HEK293 (cell line): Measurements from ENCODE around the gene RPL26.

Experiments used
- CTCF ChIA-PET: fragments of 350-600 bp; formaldehyde crosslinking; extraction: SDS; loops from one replicate; lab custom pipeline; 2021; ENCODE audit warnings: antibody characterized with exemption; lab: Yijun Ruan, JAX
- POLR2A ChIA-PET: fragments of 300-600 bp; formaldehyde crosslinking; extraction: SDS; loops from one replicate; lab custom pipeline; 2020; ENCODE audit warnings: antibody characterized with exemption, inconsistent platforms; lab: Yijun Ruan, JAX
- H3K27ac ChIP-seq: fragments of 200-500 bp; sonication (Bioruptor generic); 2 replicates; pipeline ENCODE4 v1.5.1; 2014; ENCODE audit warnings: low read depth, low read length, control low read depth, inconsistent platforms; ENCODE audit errors: extremely low read depth
- H3K36me3 ChIP-seq, 2 experiments: fragments of 200-500 bp in 1 of 2; sonication (Bioruptor generic) in 1 of 2; 1 replicate in 1 of 2; 2 replicates in 1 of 2; pipeline ENCODE4 v1.5.1; 2014 to 2017; ENCODE audit warnings: inconsistent platforms in 2 of 2, low read length in 2 of 2; ENCODE audit not compliant: control insufficient read depth in 2 of 2, insufficient read depth in 1 of 2
- H3K4me1 ChIP-seq: fragments of 200-500 bp; sonication (Bioruptor generic); 2 replicates; pipeline ENCODE4 v1.5.1; 2014; ENCODE audit warnings: mild to moderate bottlenecking, low read length, inconsistent platforms; ENCODE audit not compliant: control insufficient read depth, insufficient read depth
- H3K4me3 ChIP-seq: 2 replicates; pipeline ENCODE4 v1.5.1; 2011; ENCODE audit warnings: low read depth, mild to moderate bottlenecking, control low read depth, low read length, moderate library complexity
- H3K9me3 ChIP-seq: fragments of 200-500 bp; sonication (Bioruptor generic); 2 replicates; pipeline ENCODE4 v1.5.1; 2014; ENCODE audit warnings: low read depth, low read length, inconsistent platforms; ENCODE audit not compliant: control insufficient read depth, insufficient read depth
- BCL11A ChIP-seq: fragments of 450-650 bp; formaldehyde crosslinking; IDR thresholded peaks from 2 replicates; pipeline ENCODE4 v1.5.1; 2016; ENCODE audit warnings: low read depth, missing biosample characterization, missing genetic modification characterization
- GLIS1 ChIP-seq: fragments of 450-650 bp; formaldehyde crosslinking; IDR thresholded peaks from 2 replicates; pipeline ENCODE4 v1.5.1; 2016; ENCODE audit warnings: missing biosample characterization, missing genetic modification characterization
- OVOL3 ChIP-seq: fragments of 450-650 bp; formaldehyde crosslinking; IDR thresholded peaks from 2 replicates; pipeline ENCODE4 v1.5.1; 2016; ENCODE audit warnings: missing biosample characterization, missing genetic modification characterization
- PRDM1 ChIP-seq: fragments of 450-650 bp; formaldehyde crosslinking; IDR thresholded peaks from 2 replicates; pipeline ENCODE4; 2016; ENCODE audit warnings: missing biosample characterization, missing genetic modification characterization
- REPIN1 ChIP-seq: fragments of 450-650 bp; formaldehyde crosslinking; IDR thresholded peaks from 2 replicates; pipeline ENCODE4 v1.5.1; 2017; ENCODE audit warnings: missing biosample characterization, missing genetic modification characterization, low read depth
- SALL2 ChIP-seq: fragments of 450-650 bp; formaldehyde crosslinking; IDR thresholded peaks from 2 replicates; pipeline ENCODE4 v1.5.0; 2017; ENCODE audit warnings: missing biosample characterization, mild to moderate bottlenecking, missing genetic modification characterization, borderline replicate concordance
- SP3 ChIP-seq: fragments of 450-650 bp; formaldehyde crosslinking; IDR thresholded peaks from 2 replicates; pipeline ENCODE4 v1.5.1; 2016; ENCODE audit warnings: missing biosample characterization, missing genetic modification characterization
- ZBTB17 ChIP-seq: fragments of 450-650 bp; formaldehyde crosslinking; IDR thresholded peaks from 2 replicates; pipeline ENCODE4 v1.5.1; 2016; ENCODE audit warnings: missing biosample characterization, missing genetic modification characterization
- ZBTB7A ChIP-seq: fragments of 450-650 bp; formaldehyde crosslinking; IDR thresholded peaks from 2 replicates; pipeline ENCODE4 v1.5.1; 2016; ENCODE audit warnings: low read depth, missing biosample characterization, missing genetic modification characterization
- ZIC2 ChIP-seq: fragments of 450-650 bp; formaldehyde crosslinking; IDR thresholded peaks from 2 replicates; pipeline ENCODE4 v1.5.1; 2016; ENCODE audit warnings: missing biosample characterization, missing genetic modification characterization
- ZNF214 ChIP-seq: fragments of 450-650 bp; formaldehyde crosslinking; IDR thresholded peaks from 2 replicates; pipeline ENCODE4 v1.5.1; 2017; ENCODE audit warnings: missing biosample characterization, mild to moderate bottlenecking, missing genetic modification characterization, borderline replicate concordance
- ZNF701 ChIP-seq: fragments of 450-650 bp; formaldehyde crosslinking; IDR thresholded peaks from 2 replicates; pipeline ENCODE4 v1.5.1; 2016; ENCODE audit warnings: missing biosample characterization, missing genetic modification characterization
- ZNF791 ChIP-seq: fragments of 450-650 bp; formaldehyde crosslinking; IDR thresholded peaks from 2 replicates; pipeline ENCODE4 v1.5.1; 2016; ENCODE audit warnings: missing biosample characterization, missing genetic modification characterization
- ZNF837 ChIP-seq: fragments of 450-650 bp; formaldehyde crosslinking; IDR thresholded peaks from 2 replicates; pipeline ENCODE4 v1.5.1; 2016; ENCODE audit warnings: missing biosample characterization, missing genetic modification characterization
- TF ChIP-seq, protein P1 (sequence below): fragments of 450-650 bp; formaldehyde crosslinking; IDR thresholded peaks from 2 replicates; pipeline ENCODE4 v1.5.1; 2016; ENCODE audit warnings: missing biosample characterization, missing genetic modification characterization
- TF ChIP-seq, protein P2 (sequence below): fragments of 450-650 bp; formaldehyde crosslinking; IDR thresholded peaks from 2 replicates; pipeline ENCODE4 v1.5.1; 2016; ENCODE audit warnings: missing biosample characterization, missing genetic modification characterization
- TF ChIP-seq, protein P3 (sequence below): fragments of 450-650 bp; formaldehyde crosslinking; optimal IDR thresholded peaks from 2 replicates; pipeline ENCODE3; 2016; ENCODE audit warnings: missing biosample characterization, mild to moderate bottlenecking, missing genetic modification characterization

Gene RPL26

DNA sequence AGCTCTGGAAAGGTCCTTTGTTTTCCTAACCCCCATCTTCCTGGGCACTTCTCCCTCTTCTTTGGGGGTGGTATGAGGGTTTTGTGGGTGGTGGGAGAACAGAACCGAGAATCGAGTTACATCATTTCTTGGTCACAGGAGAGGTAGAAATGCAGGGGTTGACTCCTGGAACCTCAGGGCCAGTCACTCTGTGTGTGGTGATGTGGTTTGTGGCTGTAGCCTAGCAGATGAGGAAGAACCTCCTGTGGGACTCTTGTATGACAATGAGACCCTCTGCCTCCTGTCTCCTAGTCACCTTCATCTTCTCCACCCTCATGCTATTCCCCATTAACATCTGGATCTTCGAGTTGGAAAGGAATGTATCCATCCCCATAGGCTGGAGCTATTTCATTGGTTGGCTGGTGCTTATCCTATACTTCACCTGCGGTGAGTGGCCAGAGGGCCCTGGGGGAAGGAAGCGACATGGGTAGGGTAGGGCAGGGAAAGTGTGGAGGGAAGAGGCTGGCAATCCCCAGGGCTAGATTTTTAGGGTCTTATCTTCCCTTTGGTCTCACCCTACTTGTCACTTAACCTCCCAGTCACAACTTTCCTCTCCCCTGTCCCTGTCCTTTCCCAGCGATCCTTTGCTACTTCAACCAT lies 37.8 kb downstream of the RPL26 start:
- ChIA-PET POLR2A (interaction anchor here (0.6 kb wide), 1 partner anchor 99 kb away, joined by 3 read pairs; no protein-coding TSS in a partner anchor), CTCF (interaction anchor here (0.7 to 1.0 kb wide), 2 partner anchors 31 to 44 kb away, joined by 3 read pairs; partner anchors contain the start of gene KRABD2)
- Histone ChIP-seq H3K36me3 (no peaks in the 10 kb centered on the region), H3K4me1 (no peaks in the 10 kb centered on the region), H3K27ac (no peak overlapping the region), H3K4me3 (no peak overlapping the region), H3K9me3 (no peaks in the 10 kb centered on the region)
- TF ChIP-seq GLIS1 (tag by site-specific recombination) (peak; percentile 33; the same call in 1 of the 2 replicates), ZBTB7A (tag by site-specific recombination) (no peak), SP3 (no peak)

DNA sequence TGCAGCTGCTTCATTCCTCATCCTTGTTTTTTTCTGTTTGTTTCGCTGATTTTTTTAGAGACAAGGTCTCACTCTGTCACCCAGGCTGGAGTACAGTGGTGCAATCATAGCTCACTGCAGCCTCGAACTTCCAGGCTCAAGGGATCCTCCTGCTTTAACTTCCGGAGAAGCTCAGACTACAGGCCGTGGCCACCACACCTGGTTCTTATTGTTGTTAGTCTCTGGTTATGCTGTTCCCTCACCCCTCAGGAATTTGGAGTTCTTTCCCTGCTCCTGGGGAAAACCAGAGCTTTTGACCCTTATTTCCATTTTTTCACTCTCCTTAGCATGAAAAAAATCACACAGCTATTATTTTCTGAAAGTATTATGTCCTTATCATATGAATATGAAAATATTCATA lies 41.5 kb downstream of the RPL26 start:
- Histone ChIP-seq H3K9me3 (no peaks in the 10 kb centered on the region), H3K4me1 (no peaks in the 10 kb centered on the region), H3K36me3 (no peaks in the 10 kb centered on the region), H3K27ac (no peak overlapping the region), H3K4me3 (no peak overlapping the region)
- CTCF ChIA-PET = interaction anchor here (0.8 to 1.6 kb wide), 6 partner anchors 9 to 281 kb away, joined by 3 to 6 read pairs (median 4); no protein-coding TSS in a partner anchor
- POLR2A ChIA-PET = no interaction called here
- TF ChIP-seq PRDM1 (tag by site-specific recombination) (no peak), ZBTB17 (tag by site-specific recombination) (peak; percentile 50; the same call in 1 of the 2 replicates)

GRCh38 chr17:8339540-8339939 lies 43.5 kb downstream of the RPL26 start, which contains the start of gene ODF4:
ODF4 (plus strand) TSS chr17:8339840; CDS start chr17:8340052, 212 bp downstream.
- no peaks in the 10 kb centered on the region for H3K9me3 ChIP-seq
- H3K27ac ChIP-seq = no peak within 1 kb of the TSS
- CTCF ChIA-PET = no interaction called here
- H3K4me1 ChIP-seq = no peaks in the 10 kb centered on the region
- POLR2A ChIA-PET = no interaction called here
- TF ChIP-seq ZNF837 (tag by site-specific recombination) = no peak
- TF ChIP-seq, protein P1, sequence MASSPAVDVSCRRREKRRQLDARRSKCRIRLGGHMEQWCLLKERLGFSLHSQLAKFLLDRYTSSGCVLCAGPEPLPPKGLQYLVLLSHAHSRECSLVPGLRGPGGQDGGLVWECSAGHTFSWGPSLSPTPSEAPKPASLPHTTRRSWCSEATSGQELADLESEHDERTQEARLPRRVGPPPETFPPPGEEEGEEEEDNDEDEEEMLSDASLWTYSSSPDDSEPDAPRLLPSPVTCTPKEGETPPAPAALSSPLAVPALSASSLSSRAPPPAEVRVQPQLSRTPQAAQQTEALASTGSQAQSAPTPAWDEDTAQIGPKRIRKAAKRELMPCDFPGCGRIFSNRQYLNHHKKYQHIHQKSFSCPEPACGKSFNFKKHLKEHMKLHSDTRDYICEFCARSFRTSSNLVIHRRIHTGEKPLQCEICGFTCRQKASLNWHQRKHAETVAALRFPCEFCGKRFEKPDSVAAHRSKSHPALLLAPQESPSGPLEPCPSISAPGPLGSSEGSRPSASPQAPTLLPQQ (tag by site-specific recombination) = no peak
- TF ChIP-seq ZNF701 (tag by site-specific recombination) = no peak
- TF ChIP-seq, protein P2, sequence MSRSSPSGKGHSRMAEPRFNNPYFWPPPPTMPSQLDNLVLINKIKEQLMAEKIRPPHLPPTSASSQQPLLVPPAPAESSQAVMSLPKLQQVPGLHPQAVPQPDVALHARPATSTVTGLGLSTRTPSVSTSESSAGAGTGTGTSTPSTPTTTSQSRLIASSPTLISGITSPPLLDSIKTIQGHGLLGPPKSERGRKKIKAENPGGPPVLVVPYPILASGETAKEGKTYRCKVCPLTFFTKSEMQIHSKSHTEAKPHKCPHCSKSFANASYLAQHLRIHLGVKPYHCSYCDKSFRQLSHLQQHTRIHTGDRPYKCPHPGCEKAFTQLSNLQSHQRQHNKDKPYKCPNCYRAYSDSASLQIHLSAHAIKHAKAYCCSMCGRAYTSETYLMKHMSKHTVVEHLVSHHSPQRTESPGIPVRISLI (tag by site-specific recombination) = 0 out of 2 replicates have a peak, but pooled peaks have one; percentile 20
- H3K4me3 ChIP-seq = no peak within 1 kb of the TSS
- H3K36me3 ChIP-seq = no peaks in the 10 kb centered on the region

DNA sequence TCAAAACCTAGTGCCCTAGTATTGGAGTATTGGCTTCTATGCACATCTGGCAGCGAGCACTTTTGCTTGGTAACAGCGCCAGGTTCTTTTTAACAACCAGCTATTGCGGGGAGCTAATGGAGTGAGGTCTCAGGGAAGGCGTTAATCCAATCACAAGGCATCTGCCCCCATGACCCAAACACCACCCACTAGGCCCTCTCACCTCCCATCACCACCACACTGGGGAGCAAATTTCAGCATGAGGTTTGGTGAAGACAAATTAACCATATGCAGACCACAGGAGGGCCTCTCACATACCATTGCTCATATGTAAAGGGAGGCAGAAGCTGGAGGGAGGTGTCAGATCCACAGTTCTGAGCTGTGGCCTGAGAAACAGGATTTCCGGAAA lies 44.2 kb downstream of the RPL26 start:
- no peak overlapping the region for H3K4me3 ChIP-seq
- CTCF ChIA-PET = interaction anchor here (1.0 to 2.0 kb wide), 5 partner anchors 13 to 412 kb away, joined by 3 to 8 read pairs (median 5); partner anchors contain the start of gene KRABD2
- POLR2A ChIA-PET = interaction anchor here (1.0 to 1.2 kb wide), 3 partner anchors 9 to 44 kb away, joined by 3 to 4 read pairs (median 3); no protein-coding TSS in a partner anchor
- no peaks in the 10 kb centered on the region for H3K4me1 ChIP-seq
- H3K27ac ChIP-seq = no peak overlapping the region
- H3K36me3 ChIP-seq = no peaks in the 10 kb centered on the region
- TF ChIP-seq, protein P3, sequence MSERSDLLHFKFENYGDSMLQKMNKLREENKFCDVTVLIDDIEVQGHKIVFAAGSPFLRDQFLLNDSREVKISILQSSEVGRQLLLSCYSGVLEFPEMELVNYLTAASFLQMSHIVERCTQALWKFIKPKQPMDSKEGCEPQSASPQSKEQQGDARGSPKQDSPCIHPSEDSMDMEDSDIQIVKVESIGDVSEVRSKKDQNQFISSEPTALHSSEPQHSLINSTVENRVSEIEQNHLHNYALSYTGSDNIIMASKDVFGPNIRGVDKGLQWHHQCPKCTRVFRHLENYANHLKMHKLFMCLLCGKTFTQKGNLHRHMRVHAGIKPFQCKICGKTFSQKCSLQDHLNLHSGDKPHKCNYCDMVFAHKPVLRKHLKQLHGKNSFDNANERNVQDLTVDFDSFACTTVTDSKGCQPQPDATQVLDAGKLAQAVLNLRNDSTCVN (tag by site-specific recombination) = no peak
- TF ChIP-seq REPIN1 (tag by site-specific recombination) = no peak
- TF ChIP-seq ZNF214 (tag by site-specific recombination) = no peak
- TF ChIP-seq BCL11A = no peak
- TF ChIP-seq SALL2 (tag by site-specific recombination) = no peak
- TF ChIP-seq OVOL3 (tag by site-specific recombination) = no peak
- peak; percentile 59 for TF ChIP-seq ZIC2 (tag by site-specific recombination)
- TF ChIP-seq ZNF791 (tag by site-specific recombination) = no peak
- H3K9me3 ChIP-seq = no peaks in the 10 kb centered on the region
